K562 (cell line): ENCODE data around the gene NLGN3. TPM values are rescaled to one million over a fixed set of nuclear protein-coding genes. Genes with fewer than 3 reads are reported as not detected.

ENCODE experiments used
- GATAD2A ChIP-seq: fragments of 450-650 bp; IDR thresholded peaks from 2 replicates; pipeline ENCODE4 v1.6.1; 2017
- GTF2E2 ChIP-seq: fragments of 200-800 bp; sonication (Bioruptor generic); IDR thresholded peaks from 2 replicates; pipeline ENCODE4 v1.6.1; 2016; ENCODE audit warnings: missing genetic modification characterization, missing compliant biosample characterization
- MNT ChIP-seq, 2 experiments: fragments of 450-650 bp; conservative IDR thresholded peaks; 2 replicates each; pipeline ENCODE4 v1.6.1; 2017; ENCODE audit warnings: mild to moderate bottlenecking in 2 of 2, moderate library complexity in 2 of 2
- POLR2A ChIP-seq: fragments of 450-650 bp; conservative IDR thresholded peaks from 2 replicates; pipeline ENCODE4 v1.6.1; 2016
- POLR2G ChIP-seq: fragments of 200-400 bp; formaldehyde crosslinking; IDR thresholded peaks from 2 replicates; pipeline ENCODE4 v1.6.1; 2017; ENCODE audit warnings: low read depth, mild to moderate bottlenecking, antibody characterized with exemption, low read length, moderate library complexity
- POLR2H ChIP-seq: IDR thresholded peaks from 2 replicates; pipeline ENCODE4 v1.6.1; 2016; ENCODE audit warnings: missing genetic modification characterization, low read depth, mild to moderate bottlenecking, control low read depth, missing compliant biosample characterization, moderate library complexity
- SNIP1 ChIP-seq: fragments of 450-650 bp; IDR thresholded peaks from 2 replicates; pipeline ENCODE4 v1.7.1; 2017; ENCODE audit warnings: low read depth, mild to moderate bottlenecking
- SUPT5H ChIP-seq: fragments of 450-650 bp; IDR thresholded peaks from 2 replicates; pipeline ENCODE4 v1.6.1; 2016
- YY1 ChIP-seq, 3 experiments: IDR thresholded peaks; 2 replicates each; pipeline ENCODE4 v1.6.1; 2011; ENCODE audit warnings: low read length in 2 of 3, mild to moderate bottlenecking in 2 of 3, moderate library complexity in 2 of 3, borderline replicate concordance in 1 of 3, control low read depth in 1 of 3, low read depth in 1 of 3; ENCODE audit not compliant: insufficient read depth in 3 of 3, insufficient replicate concordance in 2 of 3, control insufficient read depth in 1 of 3, insufficient read length in 1 of 3; ENCODE audit errors: extremely low read depth in 1 of 3
- ZBTB11 ChIP-seq, 3 experiments: fragments of 200-800 bp in 1 of 3; fragments of 250-450 bp in 1 of 3; fragments of 450-650 bp in 1 of 3; sonication (Bioruptor Pico) in 1 of 3; sonication (Bioruptor generic) in 1 of 3; formaldehyde crosslinking in 1 of 3; IDR thresholded peaks; 2 replicates each; pipeline versions ENCODE4 v1.6.1 to v1.8.0; 2016 to 2022; ENCODE audit warnings: mild to moderate bottlenecking in 2 of 3, missing genetic modification characterization in 2 of 3, missing compliant biosample characterization in 1 of 3, moderate library complexity in 1 of 3
- ZFX ChIP-seq: sonication (generic); formaldehyde crosslinking; IDR thresholded peaks from 2 replicates; pipeline ENCODE4 v1.8.0; 2022; ENCODE audit warnings: mild to moderate bottlenecking, missing genetic modification reagents, moderate library complexity
- ZNF407 ChIP-seq: fragments of 450-650 bp; IDR thresholded peaks from 2 replicates; pipeline ENCODE4 v1.6.1; 2016; ENCODE audit warnings: low read depth
- polyA plus RNA-seq, 8 experiments: library from polyadenylated mRNA; depleted of rRNA in 4 of 8; stranded (reverse) in 5 of 8; unstranded in 3 of 8; fragments of >200 nt; fragmentation: Nextera tagmentation in 2 of 8; fragmentation: Illumina TruSeq in 1 of 8; extraction: Ambion mirVana in 2 of 8; extraction: Trizol in 1 of 8; gene quantifications; 2 replicates each; pipeline versions ENCODE4 v1.2.1 to v1.2.3, GENCODE V29; 2011 to 2014; ENCODE audit warnings: inconsistent platforms in 1 of 8, missing spikeins in 1 of 8
- total RNA-seq, 7 experiments: library from RNA; depleted of rRNA in 6 of 7; stranded (reverse); fragments of >200 nt in 6 of 7; fragmentation: Illumina TruSeq in 2 of 7; extraction: Trizol in 2 of 7; gene quantifications; 2 replicates each; pipeline versions ENCODE4 v1.2.1 to v1.2.3, GENCODE V29; 2011 to 2021; ENCODE audit warnings: low replicate concordance in 1 of 7

Gene NLGN3
- total and polyA plus RNA-seq, 9 of the 15 experiments (the other 6 are each of a cell fraction or from before 2014, with no cell fraction given): 0.03 to 0.86 (median 0.25) TPM

GRCh38 chrX:71118032-71118984, 26.3 kb upstream of the NLGN3 start, which contains the start of gene MED12 (continued):
- TF ChIP-seq YY1 (IDR thresholded peaks at IDR 0.05; ENCODE audit: borderline replicate concordance in 1 of 3, control insufficient read depth in 1 of 3, extremely low read depth in 1 of 3, insufficient read depth in 3 of 3, insufficient read length in 1 of 3, insufficient replicate concordance in 2 of 3, low read depth in 1 of 3, low read length in 2 of 3): peak; percentile 47 to 90 (median 82)
- TF ChIP-seq MNT (conservative IDR thresholded peaks at IDR 0.05): peak in 1 of 2 experiments; percentile 47; a peak in 1 of 4 replicates
- peak; percentile 70 for TF ChIP-seq SUPT5H
- peak; percentile 82 for TF ChIP-seq POLR2G
- TF ChIP-seq POLR2A: peak; percentile 75
- TF ChIP-seq ZFX: peak; percentile 79
- TF ChIP-seq ZBTB11 (CRISPR knock-in tag; IDR thresholded peaks at IDR 0.05): peak in 1 of 3 experiments; percentile 29; a peak in 1 of 6 replicates
- no peak for TF ChIP-seq SNIP1
- TF ChIP-seq POLR2H: peak; percentile 67; the same call in 1 of the 2 replicates
- peak; percentile 57; the same call in 1 of the 2 replicates for TF ChIP-seq GTF2E2 (tag)
- peak; percentile 81 for TF ChIP-seq ZNF407
- peak; percentile 78 for TF ChIP-seq GATAD2A
